GM12891 (cell line): Measurements from ENCODE around the gene DOCK10.

Experiments used
- PAX5 ChIP-seq: IDR thresholded peaks from 2 replicates; pipeline ENCODE4 v1.6.1; 2011; ENCODE audit warnings: low read length, moderate library complexity, mild to moderate bottlenecking; ENCODE audit not compliant: insufficient read depth, severe bottlenecking
- POLR2A ChIP-seq: IDR thresholded peaks from 2 replicates; pipeline ENCODE4 v1.6.1; 2011; ENCODE audit warnings: low read depth, low read length, control low read depth
- POLR2AphosphoS5 ChIP-seq: IDR thresholded peaks from 2 replicates; pipeline ENCODE4 v1.6.1; 2011; ENCODE audit warnings: low read depth, low read length, control low read depth
- POU2F2 ChIP-seq: IDR thresholded peaks from 2 replicates; pipeline ENCODE4 v1.6.1; 2011; ENCODE audit warnings: low read depth, mild to moderate bottlenecking, control low read depth, low read length, moderate library complexity
- SPI1 ChIP-seq: IDR thresholded peaks from 2 replicates; pipeline ENCODE4 v1.6.1; 2011; ENCODE audit warnings: low read depth, low read length, control low read depth
- TAF1 ChIP-seq: IDR thresholded peaks from 2 replicates; pipeline ENCODE4 v1.6.1; 2011; ENCODE audit warnings: low read depth, low read length, control low read depth

DNA sequence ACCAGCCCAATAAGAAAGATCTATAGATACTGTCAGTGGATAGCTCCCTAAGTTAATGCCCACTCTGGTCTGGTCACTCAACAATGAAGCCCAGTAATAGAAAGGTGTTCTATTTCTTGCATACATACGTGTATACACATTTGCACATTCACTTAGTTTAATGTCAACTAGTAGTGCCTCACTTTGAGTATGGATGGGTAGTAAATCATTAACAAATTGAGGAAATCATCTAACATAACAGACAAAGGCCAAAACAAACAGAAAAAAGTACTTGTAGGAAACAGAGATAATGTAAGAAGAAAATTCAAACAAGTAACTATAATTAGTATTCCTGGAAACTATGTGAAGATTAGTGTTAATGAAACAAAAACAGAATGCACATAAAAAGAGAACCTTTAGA is 312.8 kb downstream of the DOCK10 start:
- TF ChIP-seq TAF1 (no peak), POLR2AphosphoS5 (no peak), POLR2A (no peak), POU2F2 (no peak), SPI1 (no peak), PAX5 (no peak)
